BE2C (cell line): ENCODE results near the gene PBX1.

Experiments
- DNase-seq: peaks from one replicate; pipeline ENCODE4 v3.0.0-alpha.2; 2020
- H3K27me3 ChIP-seq: fragments of 250-450 bp; sonication (Bioruptor Pico); 2 replicates; pipeline ENCODE4 v1.5.1; 2020; ENCODE audit warnings: mild to moderate bottlenecking
- H3K36me3 ChIP-seq: fragments of 250-450 bp; sonication (Bioruptor Pico); 2 replicates; pipeline ENCODE4 v1.5.1; 2020; ENCODE audit warnings: mild to moderate bottlenecking
- H3K4me1 ChIP-seq: fragments of 250-450 bp; sonication (Bioruptor Pico); 2 replicates; pipeline ENCODE4 v1.5.1; 2020
- H3K4me3 ChIP-seq: 2 replicates; pipeline ENCODE4 v1.5.1; 2011; ENCODE audit warnings: low read depth, low read length
- H3K9me3 ChIP-seq: fragments of 250-450 bp; sonication (Bioruptor Pico); 2 replicates; pipeline ENCODE4 v1.5.1; 2020
- CTCF ChIP-seq: IDR thresholded peaks from 2 replicates; pipeline ENCODE4 v1.5.1; 2012; ENCODE audit warnings: mild to moderate bottlenecking, low read depth, low read length

Gene PBX1

DNA sequence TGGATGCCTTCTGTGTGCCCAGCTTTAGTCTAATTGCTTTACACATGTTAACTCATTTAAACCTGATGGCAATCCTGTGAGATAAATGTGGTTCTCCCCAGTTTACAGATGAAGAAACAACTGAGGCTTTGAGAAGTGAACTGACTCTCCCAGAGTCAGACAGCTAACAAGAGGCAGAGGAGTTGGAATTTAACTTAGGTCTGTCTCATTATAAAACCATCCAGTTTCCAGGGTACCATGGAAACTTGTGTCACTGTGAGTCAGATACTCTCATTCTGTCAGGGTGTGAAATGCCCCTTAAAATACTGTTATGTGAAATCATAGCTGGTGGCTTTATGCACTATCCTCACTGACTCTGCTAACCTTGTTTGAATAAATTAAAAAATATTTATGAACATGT is 206.6 kb downstream of the PBX1 start:
- H3K36me3 ChIP-seq, result no peaks in the 10 kb centered on the region
- TF ChIP-seq CTCF, result no peak
- H3K9me3 ChIP-seq, result 0 out of 2 replicates have a peak, but pooled peaks cover 3% of the 10 kb centered on the region
- no peak overlapping the region for H3K4me3 ChIP-seq
- no peaks in the 10 kb centered on the region for H3K4me1 ChIP-seq
- no peaks in the 10 kb centered on the region for H3K27me3 ChIP-seq
- no peak for DNase-seq

- Histone ChIP-seq H3K9me3 (0 out of 2 replicates have a peak, but pooled peaks cover 3% of the 10 kb centered on the region), H3K36me3 (no peaks in the 10 kb centered on the region), H3K4me1 (no peaks in the 10 kb centered on the region), H3K27me3 (no peaks in the 10 kb centered on the region), H3K4me3 (no peak overlapping the region)
- TF ChIP-seq CTCF, result no peak
- no peak for DNase-seq
These were observed 207.2 kb downstream of the PBX1 start for GRCh38 chr1:164765992-164766720.

- no peak for TF ChIP-seq CTCF
- Histone ChIP-seq H3K4me1 (peaks cover 9% of the 10 kb centered on the region; the same call in 1 of the 2 replicates), H3K27me3 (no peaks in the 10 kb centered on the region), H3K9me3 (0 out of 2 replicates have a peak, but pooled peaks cover 3% of the 10 kb centered on the region), H3K4me3 (no peak overlapping the region), H3K36me3 (no peaks in the 10 kb centered on the region)
- DNase-seq, result no peak
These were observed 208.9 kb downstream of the PBX1 start for GRCh38 chr1:164767752-164768402.

DNA sequence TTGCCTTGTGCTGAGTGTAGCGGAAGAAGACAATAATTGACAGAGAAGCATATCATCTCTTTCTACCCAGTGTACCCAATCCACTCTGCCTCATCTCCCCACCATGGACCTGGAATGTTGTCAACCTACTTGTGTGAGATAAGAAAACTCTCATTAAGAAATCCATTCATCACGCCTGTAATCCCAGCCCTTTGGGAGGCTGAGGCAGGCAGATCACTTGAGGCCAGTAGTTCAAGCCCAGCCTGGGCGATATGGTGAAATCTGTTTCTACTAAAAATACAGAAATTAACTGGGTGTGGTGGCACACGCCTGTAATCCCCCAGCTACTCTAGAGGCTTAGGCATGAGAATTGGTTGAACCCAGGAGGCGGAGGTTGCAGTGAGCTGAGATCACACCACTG is 209.6 kb downstream of the PBX1 start:
- H3K27me3 ChIP-seq, result no peaks in the 10 kb centered on the region
- peaks cover 16% of the 10 kb centered on the region for H3K4me1 ChIP-seq
- 0 out of 2 replicates have a peak, but pooled peaks cover under 1% of the 10 kb centered on the region for H3K9me3 ChIP-seq
- H3K36me3 ChIP-seq, result no peaks in the 10 kb centered on the region
- no peak overlapping the region for H3K4me3 ChIP-seq
- TF ChIP-seq CTCF, result no peak
- no peak for DNase-seq

- Histone ChIP-seq H3K36me3 (no peaks in the 10 kb centered on the region), H3K4me1 (peaks cover 23% of the 10 kb centered on the region), H3K4me3 (no peak overlapping the region), H3K9me3 (no peaks in the 10 kb centered on the region), H3K27me3 (no peaks in the 10 kb centered on the region)
- no peak for TF ChIP-seq CTCF
- no peak for DNase-seq
These were observed 210.6 kb downstream of the PBX1 start for GRCh38 chr1:164769486-164770130.

GRCh38 chr1:164770131-164770529 is 211.1 kb downstream of the PBX1 start:
- H3K36me3 ChIP-seq, result no peaks in the 10 kb centered on the region
- H3K27me3 ChIP-seq, result no peaks in the 10 kb centered on the region
- TF ChIP-seq CTCF, result no peak
- H3K9me3 ChIP-seq, result no peaks in the 10 kb centered on the region
- DNase-seq, result no peak
- no peak overlapping the region for H3K4me3 ChIP-seq
- peaks cover 25% of the 10 kb centered on the region for H3K4me1 ChIP-seq
